ENCODE data around the gene EFS. TPM values are rescaled to one million over a fixed set of nuclear protein-coding genes. Genes with fewer than 3 reads are reported as not detected.

EFS gene
- total and polyA plus RNA-seq, 2 donors (not counting 1 experiment from before 2014, with no cell fraction given), result not detected

DNA sequence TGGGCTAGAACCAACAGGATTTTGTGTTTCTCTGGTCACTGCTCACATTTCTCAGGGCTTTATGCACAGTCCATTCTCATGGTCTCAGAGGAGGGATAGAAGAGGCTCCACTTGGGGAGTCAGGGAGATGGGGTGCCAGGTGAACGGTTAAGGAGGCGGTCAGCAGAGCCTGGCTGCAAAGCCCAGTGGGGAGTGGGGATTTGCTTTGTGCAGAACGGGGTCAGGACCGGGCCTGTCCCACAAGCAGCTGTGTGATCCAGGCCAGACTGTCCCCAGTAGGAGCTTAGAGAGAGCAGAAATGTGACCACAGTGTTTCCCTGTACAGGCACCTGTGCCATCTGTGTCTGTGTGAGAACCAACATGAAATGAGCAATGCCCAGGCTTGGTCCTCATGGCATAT is 16.0 kb upstream of the EFS start:
- Histone ChIP-seq H4K20me1 (ENCODE audit: control insufficient read depth, insufficient read depth, low read length, poor library complexity, severe bottlenecking) (no peaks in the 10 kb centered on the region), H3K36me3 (replicated peaks in 1 of 2; ENCODE audit: control extremely low read depth in 1 of 2, control insufficient read depth in 1 of 2, extremely low read depth in 1 of 2, insufficient read depth in 2 of 2, low read length in 1 of 2) (no peaks in the 10 kb centered on the region), H3K9me3 (ENCODE audit: control extremely low read depth in 1 of 3, control insufficient read depth in 2 of 3, insufficient read depth in 1 of 3, low read length in 2 of 3) (no peaks in the 10 kb centered on the region), H3K4me1 (ENCODE audit: control insufficient read depth in 2 of 2, insufficient read depth in 2 of 2, low read length in 2 of 2) (no peaks in the 10 kb centered on the region), H3K27ac (ENCODE audit: low read length in 2 of 2) (no peak overlapping the region), H3K79me2 (ENCODE audit: control insufficient read depth, insufficient read depth, low read length) (no peaks in the 10 kb centered on the region), H2AFZ (ENCODE audit: insufficient read depth, low read depth, low read length, poor library complexity, severe bottlenecking) (no peak overlapping the region), H3K9ac (ENCODE audit: low read length) (no peak overlapping the region), H3K4me2 (replicated peaks; ENCODE audit: low read depth, low read length, poor library complexity, severe bottlenecking) (no peak overlapping the region), H3K4me3 (ENCODE audit: control extremely low read depth in 1 of 5, extremely low read depth in 1 of 5, insufficient read depth in 1 of 5, low read depth in 2 of 5, low read length in 4 of 5) (no peak overlapping the region), H3K27me3 (replicated peaks in 1 of 4; ENCODE audit: control extremely low read depth in 1 of 4, control insufficient read depth in 3 of 4, insufficient read depth in 4 of 4, low read length in 3 of 4) (peaks cover 0 to 16% (median 0%) of the 10 kb centered on the region in 4 experiments)
- intact Hi-C loops (cut with micrococcal nuclease), result loop anchor here (1.0 kb wide), 1 partner anchor 261 kb away; no protein-coding TSS in a partner anchor
- no peak overlapping the region for H3K4me3 Mint-ChIP-seq
- no peaks in the 10 kb centered on the region for H3K4me1 Mint-ChIP-seq
- H3K27me3 Mint-ChIP-seq, result peaks cover 25% of the 10 kb centered on the region
- ChIA-PET CTCF (interaction anchor here (0.8 to 8.7 kb wide), 18 partner anchors 11 to 395 kb away, joined by 3 to 129 read pairs (median 9); partner anchors contain the start of genes PABPN1 and SLC22A17), POLR2A (no interaction called here)
- no peak for DNase-seq
- no peak overlapping the region for H3K27ac Mint-ChIP-seq
- no peak for TF ChIP-seq EZH2 (IDR thresholded peaks at IDR 0.05; ENCODE audit: borderline replicate concordance, insufficient read depth, low read depth, low read length, poor library complexity, severe bottlenecking)
- TF ChIP-seq, protein P1, sequence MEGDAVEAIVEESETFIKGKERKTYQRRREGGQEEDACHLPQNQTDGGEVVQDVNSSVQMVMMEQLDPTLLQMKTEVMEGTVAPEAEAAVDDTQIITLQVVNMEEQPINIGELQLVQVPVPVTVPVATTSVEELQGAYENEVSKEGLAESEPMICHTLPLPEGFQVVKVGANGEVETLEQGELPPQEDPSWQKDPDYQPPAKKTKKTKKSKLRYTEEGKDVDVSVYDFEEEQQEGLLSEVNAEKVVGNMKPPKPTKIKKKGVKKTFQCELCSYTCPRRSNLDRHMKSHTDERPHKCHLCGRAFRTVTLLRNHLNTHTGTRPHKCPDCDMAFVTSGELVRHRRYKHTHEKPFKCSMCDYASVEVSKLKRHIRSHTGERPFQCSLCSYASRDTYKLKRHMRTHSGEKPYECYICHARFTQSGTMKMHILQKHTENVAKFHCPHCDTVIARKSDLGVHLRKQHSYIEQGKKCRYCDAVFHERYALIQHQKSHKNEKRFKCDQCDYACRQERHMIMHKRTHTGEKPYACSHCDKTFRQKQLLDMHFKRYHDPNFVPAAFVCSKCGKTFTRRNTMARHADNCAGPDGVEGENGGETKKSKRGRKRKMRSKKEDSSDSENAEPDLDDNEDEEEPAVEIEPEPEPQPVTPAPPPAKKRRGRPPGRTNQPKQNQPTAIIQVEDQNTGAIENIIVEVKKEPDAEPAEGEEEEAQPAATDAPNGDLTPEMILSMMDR (IDR thresholded peaks at IDR 0.05), result no peak
- no peaks in the 10 kb centered on the region for H3K9me3 Mint-ChIP-seq (ENCODE audit: insufficient read depth)
- WGBS (ENCODE audit: insufficient coverage), result 94% methylated on average over 4 of the region's 4 CpGs
- no peak for ATAC-seq (ENCODE audit: low read depth)

GRCh38 chr14:23380197-23380914 is 15.4 kb upstream of the EFS start:
- peaks cover 0 to 16% (median 0%) of the 10 kb centered on the region in 4 experiments for H3K27me3 ChIP-seq (replicated peaks in 1 of 4; ENCODE audit: control extremely low read depth in 1 of 4, control insufficient read depth in 3 of 4, insufficient read depth in 4 of 4, low read length in 3 of 4)
- H3K9ac ChIP-seq (ENCODE audit: low read length), result no peak overlapping the region
- Mint-ChIP-seq H3K27ac (no peak overlapping the region), H3K4me3 (no peak overlapping the region), H3K9me3 (ENCODE audit: insufficient read depth) (no peaks in the 10 kb centered on the region), H3K27me3 (peaks cover 25% of the 10 kb centered on the region), H3K4me1 (no peaks in the 10 kb centered on the region)
- no peak overlapping the region for H3K27ac ChIP-seq (ENCODE audit: low read length in 2 of 2)
- H3K4me2 ChIP-seq (replicated peaks; ENCODE audit: low read depth, low read length, poor library complexity, severe bottlenecking), result no peak overlapping the region
- no peak overlapping the region for H2AFZ ChIP-seq (ENCODE audit: insufficient read depth, low read depth, low read length, poor library complexity, severe bottlenecking)
- H3K9me3 ChIP-seq (ENCODE audit: control extremely low read depth in 1 of 3, control insufficient read depth in 2 of 3, insufficient read depth in 1 of 3, low read length in 2 of 3), result no peaks in the 10 kb centered on the region
- TF ChIP-seq, protein P1 (IDR thresholded peaks at IDR 0.05), result peak; percentile 21
- TF ChIP-seq EZH2 (IDR thresholded peaks at IDR 0.05; ENCODE audit: borderline replicate concordance, insufficient read depth, low read depth, low read length, poor library complexity, severe bottlenecking), result no peak
- ATAC-seq (ENCODE audit: low read depth), result no peak
- H3K4me1 ChIP-seq (ENCODE audit: control insufficient read depth in 2 of 2, insufficient read depth in 2 of 2, low read length in 2 of 2), result no peaks in the 10 kb centered on the region
- CTCF ChIA-PET, result interaction anchor here (0.8 to 8.7 kb wide), 35 partner anchors 8 to 823 kb away, joined by 3 to 129 read pairs (median 4); partner anchors contain the start of genes PABPN1 and SLC22A17
- no peaks in the 10 kb centered on the region for H4K20me1 ChIP-seq (ENCODE audit: control insufficient read depth, insufficient read depth, low read length, poor library complexity, severe bottlenecking)
- no peak overlapping the region for H3K4me3 ChIP-seq (ENCODE audit: control extremely low read depth in 1 of 5, extremely low read depth in 1 of 5, insufficient read depth in 1 of 5, low read depth in 2 of 5, low read length in 4 of 5)
- no peak for DNase-seq
- intact Hi-C loops (cut with micrococcal nuclease), result loop anchor here (1.0 kb wide), 1 partner anchor 260 kb away; no protein-coding TSS in a partner anchor
- no peaks in the 10 kb centered on the region for H3K79me2 ChIP-seq (ENCODE audit: control insufficient read depth, insufficient read depth, low read length)
- 92% methylated on average over 14 of the region's 16 CpGs for WGBS (ENCODE audit: insufficient coverage)
- POLR2A ChIA-PET, result no interaction called here
- H3K36me3 ChIP-seq (replicated peaks in 1 of 2; ENCODE audit: control extremely low read depth in 1 of 2, control insufficient read depth in 1 of 2, extremely low read depth in 1 of 2, insufficient read depth in 2 of 2, low read length in 1 of 2), result no peaks in the 10 kb centered on the region

Measured in B cell (primary cell).